Ureter (tissue), 1 donor: ENCODE measurements around the gene FGF1. TPM values are rescaled to one million over a fixed set of nuclear protein-coding genes. Genes with fewer than 3 reads are reported as not detected.

ENCODE experiments used
- DNase-seq: peaks from one replicate; pipeline ENCODE4 v3.0.0-alpha.2; 2020; ENCODE audit warnings: low spot score
- total RNA-seq: library from RNA; stranded (reverse); gene quantifications from one replicate; pipeline ENCODE4 v1.2.4, GENCODE V29; 2023
- donor health status: DM: yes; HTN: yes; CAD: no.

Gene FGF1
- not detected for total RNA-seq

DNA sequence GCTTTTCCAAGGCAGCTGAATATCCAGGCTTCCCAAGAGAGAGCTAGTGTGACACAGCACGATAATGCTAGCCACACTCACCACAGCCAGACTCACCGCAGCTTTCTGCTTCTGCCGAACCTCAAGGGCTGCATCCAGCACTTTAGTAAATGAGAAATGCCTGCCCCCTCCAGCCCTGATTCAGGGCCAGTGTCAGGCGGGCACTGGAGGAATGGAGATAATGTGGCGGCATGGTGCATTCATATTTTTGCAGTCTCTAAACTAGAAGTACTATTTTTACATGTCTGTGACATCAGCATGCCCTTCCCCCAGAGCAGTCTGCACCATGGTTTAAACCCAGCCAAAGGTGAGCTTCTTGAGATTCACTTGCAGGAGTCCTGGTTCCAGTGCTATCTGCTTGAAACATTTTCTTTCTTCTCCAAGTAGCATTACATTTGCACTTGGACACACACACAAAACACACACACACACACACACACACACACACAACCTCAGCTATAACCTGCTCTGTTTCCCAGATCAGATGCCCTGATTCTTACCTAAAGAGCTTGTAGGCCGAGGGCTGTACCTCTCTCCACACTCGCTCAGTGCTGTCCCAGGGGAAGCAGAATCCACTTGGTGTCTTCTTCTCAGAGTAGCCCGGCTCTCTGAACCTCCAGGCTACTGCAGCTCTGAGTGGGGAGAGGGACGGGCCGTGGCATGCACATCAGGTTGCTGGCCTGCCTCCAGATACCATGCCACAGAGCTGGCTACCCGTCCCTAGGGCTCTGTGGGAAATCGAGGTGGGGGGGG is at the start of gene FGF1:
TSS of gene FGF1 (minus strand) at position 673 of the 792 bp plus-strand sequence. CDS start 71,963 bp downstream, outside the sequence.
- peak; percentile 57 for DNase-seq

DNA sequence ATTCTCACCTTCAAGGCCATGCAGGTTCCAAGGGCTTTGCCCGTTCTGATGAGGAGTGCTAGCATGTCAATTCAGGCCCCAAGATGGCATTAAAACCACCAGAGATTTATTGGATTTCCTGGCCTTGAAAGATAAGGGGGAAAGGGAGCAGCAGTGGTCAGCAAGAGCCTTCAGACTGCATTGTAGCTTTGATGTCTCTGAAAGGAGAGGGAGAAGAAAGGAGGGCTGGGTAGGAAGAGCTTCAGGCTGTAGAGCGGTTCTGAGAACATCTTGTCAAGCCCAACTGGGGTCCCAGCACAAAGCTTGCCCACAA is 41.8 kb upstream of the FGF1 start:
- no peak for DNase-seq

DNA sequence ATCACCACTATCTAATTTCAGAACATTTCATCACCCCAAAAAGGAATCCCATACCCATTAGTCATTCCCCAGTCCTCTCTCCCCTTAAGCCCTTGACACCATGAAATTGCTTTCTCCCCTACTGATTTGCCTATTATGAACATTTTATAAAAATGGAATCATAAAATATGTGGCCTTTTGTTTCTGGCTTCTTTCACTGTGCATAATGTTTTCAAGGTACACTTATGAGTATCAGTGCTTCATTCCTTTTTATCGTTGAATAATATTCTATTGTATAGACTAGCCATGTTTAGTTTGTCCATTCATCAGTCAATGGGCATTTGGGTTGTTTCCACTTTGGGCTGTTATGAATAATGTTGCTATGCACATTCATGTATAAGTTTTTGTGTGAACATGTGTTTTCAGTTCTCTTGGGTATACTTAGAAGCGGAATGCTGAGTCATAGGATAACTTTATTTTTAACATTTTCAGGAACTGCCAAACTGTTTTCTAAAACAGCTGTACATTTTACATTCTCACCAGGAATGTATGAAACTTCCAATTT is 40.4 kb upstream of the FGF1 start:
- DNase-seq = no peak

DNA sequence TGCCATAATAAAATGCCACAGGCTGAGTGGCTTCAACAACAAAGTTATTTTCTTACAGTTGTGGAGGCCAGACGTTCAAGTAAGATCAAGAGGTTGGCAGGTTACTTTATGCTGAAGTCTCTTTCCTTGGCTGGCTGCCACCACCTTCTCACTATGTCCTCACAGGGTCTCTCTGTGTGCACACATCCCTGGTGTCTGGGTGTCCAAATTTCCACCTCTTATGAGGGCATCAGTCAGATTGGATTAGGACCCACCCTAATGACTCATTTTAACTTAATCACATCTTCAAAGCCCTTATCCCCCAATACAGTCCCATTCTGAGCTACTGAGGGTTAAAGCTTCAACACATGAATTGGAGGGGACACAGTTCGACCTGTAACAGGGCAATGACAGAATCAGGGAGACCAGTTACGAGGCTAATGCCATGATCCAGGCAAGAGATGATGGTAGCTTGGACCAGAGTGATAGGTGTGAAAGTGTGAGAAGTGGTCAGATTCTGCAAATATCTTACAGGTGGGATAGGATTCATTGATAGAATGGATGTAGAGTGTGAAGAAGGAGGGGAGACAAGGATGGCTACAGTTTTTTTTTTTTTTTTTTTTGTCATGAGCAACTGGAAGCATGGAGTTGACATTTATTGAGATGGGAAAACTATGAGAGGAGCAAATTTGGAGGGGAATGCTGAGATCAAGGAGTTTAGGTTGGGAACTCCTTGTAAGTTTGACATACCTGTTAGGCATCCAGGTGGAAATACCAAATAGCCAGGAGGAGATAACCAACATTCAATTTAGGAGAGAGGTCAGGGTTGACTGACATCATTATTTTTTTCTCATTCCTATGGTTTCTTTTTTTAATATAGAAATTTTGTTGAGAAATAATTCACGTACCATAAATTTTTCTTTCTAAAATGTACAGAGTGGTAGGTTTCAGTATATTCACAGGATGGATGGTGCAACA is 39.6 kb upstream of the FGF1 start:
- DNase-seq = no peak

DNA sequence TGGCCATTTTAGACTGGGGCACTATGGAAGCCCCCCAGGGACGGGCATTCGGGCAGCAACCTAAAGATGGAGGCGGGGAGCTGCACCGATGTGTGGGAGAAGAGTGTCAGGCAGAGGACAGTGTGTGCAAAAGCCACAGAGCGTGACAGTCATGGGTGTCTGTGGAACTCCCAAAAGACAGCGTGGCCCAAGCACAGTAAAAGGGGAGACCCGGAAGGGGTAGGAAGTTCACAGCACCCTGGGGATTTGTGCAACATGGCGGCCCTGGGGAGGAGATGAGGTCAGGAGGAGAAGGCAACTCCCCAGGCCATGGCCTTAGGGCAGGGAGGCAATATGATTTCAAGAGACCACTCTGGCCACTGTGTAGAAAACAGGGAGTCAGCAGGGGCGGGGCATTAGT is 38.9 kb upstream of the FGF1 start:
- no peak for DNase-seq

DNA sequence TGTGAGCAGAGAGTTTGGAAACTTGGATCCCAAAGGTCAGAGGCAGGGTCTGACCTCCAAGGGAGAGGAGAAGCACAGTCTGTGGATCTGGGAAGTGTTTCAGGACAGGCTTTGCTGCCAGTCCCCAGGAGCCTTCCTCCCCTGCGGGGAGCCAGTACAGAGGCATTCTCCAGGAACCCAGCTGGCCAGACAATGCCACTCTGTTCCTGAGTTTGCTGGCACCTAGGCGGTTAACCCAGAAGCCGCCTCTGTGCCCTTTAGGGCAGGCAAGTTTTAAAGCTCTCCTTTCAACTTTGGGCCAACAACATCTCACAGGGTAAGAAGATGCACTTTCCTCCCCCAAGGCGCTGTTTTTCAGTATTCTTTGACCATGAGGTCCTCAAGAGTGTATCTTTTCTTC is 37.0 kb upstream of the FGF1 start:
- no peak for DNase-seq

GRCh38 chr5:142722146-142722545 is 36.3 kb upstream of the FGF1 start:
- no peak for DNase-seq

- peak; percentile 53 for DNase-seq
Measured at GRCh38 chr5:142720641-142721271, 34.9 kb upstream of the FGF1 start.

DNA sequence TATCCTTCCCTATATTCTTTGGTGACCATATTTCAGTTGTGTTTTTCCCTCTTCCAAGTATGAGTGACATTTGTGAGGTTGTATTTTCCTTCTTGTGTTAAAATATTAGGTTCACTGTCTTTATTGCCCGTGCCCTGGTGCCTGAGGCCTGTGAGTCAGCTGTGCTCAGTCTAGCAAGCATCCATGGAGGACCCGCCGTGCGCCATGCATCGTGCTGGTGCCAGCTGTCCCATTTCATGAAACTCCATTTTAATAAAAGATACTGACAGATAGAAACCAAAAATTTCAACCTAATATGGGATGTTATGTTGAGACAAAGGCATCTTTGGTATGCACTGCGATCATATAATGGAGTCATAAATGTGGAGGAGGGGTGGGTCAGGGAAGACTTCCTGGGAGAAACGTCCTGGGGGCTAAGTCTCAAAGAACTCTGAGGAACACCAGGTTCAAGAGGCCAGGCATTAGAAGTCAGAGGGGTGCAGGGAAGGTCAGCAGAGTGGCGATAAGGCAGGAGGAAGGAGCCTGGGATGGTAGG is 34.0 kb upstream of the FGF1 start:
- DNase-seq = no peak

DNA sequence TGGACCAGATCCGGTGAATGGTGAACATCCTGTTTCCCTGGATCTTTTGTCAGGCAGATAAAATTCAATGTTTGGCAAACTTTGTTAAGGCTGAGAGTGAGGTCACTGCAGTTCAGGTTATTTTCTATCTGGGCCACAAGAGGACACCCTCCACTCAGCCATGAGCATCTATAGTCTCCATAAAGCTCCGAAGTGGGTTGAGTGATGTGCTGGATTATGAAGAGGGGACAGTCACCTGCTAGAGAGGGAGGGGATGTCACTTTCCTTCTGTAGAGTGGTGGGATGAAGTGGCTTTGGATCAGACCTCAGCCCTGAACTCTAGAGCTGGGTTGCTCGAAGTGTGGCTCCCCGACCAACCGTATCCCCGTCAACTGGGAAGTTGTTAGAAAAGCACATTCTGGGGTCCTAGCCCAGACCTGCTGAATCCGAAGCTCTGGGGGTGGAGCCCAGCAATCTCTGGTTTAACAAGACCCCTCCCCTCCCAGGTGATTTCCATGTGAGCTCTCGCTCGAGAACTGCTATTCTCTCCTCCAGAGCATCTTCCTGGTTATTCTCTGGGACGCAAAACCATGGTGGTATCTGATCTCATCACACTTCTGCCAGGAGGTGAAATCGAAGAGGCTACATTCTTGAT is 31.8 kb upstream of the FGF1 start:
- no peak for DNase-seq

GRCh38 chr5:142716963-142717362 is 31.1 kb upstream of the FGF1 start:
- peak; percentile 61 for DNase-seq

GRCh38 chr5:142715291-142715690 is 29.4 kb upstream of the FGF1 start:
- no peak for DNase-seq

DNA sequence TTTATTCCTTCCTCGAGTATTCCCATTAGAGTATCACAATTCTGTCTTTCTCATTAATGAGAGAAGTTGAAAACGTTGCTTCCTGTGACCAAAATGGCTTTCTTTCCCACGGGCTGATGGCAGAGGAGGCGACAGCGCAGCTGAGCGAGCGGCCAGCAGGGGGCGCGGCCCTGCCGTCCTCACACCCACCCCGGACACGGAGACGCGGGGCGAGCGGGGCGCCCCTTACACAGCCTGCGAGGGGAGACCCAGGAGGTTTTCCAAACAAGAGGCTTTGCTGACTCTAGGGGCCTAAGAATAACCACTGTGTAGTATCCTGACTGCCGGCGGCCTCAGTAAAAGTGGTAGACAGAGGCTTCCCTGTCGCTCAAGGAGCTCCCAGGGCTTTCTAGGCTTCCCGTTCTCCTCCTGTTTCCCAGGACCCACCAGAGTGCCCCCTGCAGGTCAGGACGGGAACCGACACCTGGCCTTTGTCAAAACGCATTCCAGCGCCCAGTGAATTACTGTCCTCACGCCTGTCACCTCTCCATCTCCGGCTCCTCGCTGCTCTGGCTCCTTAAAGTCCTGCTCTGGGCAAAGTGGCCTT is 27.3 kb upstream of the FGF1 start:
- peak; percentile 89 for DNase-seq

- no peak for DNase-seq
Measured at GRCh38 chr5:142703153-142703552, 17.3 kb upstream of the FGF1 start.

- no peak for DNase-seq
Measured at GRCh38 chr5:142701673-142702311, 15.9 kb upstream of the FGF1 start.

DNA sequence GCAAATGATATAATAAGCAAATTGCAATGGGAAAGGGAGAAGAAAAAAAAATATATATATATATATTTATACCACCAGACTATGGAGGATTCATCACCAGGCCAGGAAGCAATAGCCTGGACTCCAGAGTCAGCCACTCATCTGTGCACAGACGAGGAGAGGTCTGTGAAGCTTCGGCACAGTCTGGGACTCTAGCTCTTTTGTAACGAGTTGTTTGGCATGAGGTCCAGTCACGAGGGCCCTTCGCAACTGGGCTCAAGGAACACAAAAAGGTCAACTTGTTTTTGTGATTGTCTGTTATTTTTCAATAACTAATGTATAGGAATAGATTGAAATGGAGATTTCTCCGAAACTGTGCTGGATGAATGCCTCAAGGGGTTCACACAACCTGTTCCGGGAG is 14.7 kb upstream of the FGF1 start:
- no peak for DNase-seq

DNA sequence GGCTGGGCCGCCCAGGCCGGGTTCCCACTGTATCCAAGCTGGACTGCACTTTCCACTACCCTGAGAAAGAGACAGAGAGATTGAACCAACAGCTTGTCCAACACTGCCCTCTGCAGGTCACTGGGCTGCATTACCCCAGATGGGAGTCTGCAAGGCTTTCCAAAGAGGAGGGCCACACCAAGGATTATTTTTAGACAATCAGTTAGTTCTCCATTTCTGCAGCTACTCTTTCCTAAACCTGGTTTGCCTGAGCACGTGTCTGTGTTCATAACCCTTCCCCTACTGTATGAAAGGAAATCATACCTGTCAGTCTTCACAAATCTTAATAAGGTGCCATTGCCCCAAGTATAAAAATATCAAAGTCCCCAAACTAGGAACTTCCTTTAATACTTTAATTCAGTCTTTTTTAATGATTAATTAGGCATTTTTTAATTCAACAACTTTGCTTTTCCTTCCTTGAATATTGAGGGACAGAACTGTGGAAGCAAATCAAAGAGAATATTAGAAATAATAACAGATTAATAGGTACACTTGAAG is 13.4 kb upstream of the FGF1 start:
- DNase-seq = peak; percentile 92

DNA sequence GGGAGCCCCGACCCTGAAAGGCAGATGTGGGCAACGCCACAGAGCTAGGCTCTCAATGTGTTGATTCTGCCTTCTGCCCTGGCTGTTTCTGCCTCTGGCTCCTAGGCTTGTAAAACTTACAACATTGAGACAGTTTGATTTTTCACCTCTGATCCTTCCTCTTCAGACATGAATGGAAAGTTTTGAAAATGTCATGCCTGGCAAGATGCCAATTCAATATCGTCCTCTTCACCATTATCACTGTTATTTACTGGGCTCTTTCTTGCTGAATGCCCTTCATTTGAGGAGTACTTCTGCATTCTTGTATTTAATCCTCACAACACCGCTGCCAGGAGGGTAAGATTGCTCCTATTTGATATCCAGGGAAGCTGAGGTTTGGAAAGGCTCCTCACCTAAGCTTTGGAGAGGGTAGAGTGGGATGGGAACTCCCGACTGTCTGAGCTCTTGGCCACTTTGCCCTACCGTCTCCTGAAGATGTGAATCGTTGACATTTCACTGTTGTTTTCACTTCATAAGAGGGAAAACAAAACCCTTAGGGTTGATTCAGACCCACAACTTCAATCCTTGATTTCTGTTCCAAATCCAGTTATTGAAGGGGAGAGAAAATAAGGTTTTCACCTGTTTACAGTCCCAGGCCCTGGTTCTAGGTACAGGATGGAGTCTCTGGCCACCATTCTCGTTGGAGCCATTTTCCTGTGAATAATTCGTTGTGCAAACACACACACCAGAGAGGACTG is 12.7 kb upstream of the FGF1 start:
- no peak for DNase-seq
